HG03460 (cell line): Measurements from ENCODE around the gene SLC25A1.
A peak's percentile ranks its signal among the peaks of the same experiment; 100 is the strongest.

ENCODE experiments used
- ATAC-seq: cut with Tn5 transposase; IDR thresholded peaks from one replicate; pipeline ENCODE4 v1.9.1; 2021; ENCODE audit not compliant: unreplicated experiment

Gene SLC25A1

DNA sequence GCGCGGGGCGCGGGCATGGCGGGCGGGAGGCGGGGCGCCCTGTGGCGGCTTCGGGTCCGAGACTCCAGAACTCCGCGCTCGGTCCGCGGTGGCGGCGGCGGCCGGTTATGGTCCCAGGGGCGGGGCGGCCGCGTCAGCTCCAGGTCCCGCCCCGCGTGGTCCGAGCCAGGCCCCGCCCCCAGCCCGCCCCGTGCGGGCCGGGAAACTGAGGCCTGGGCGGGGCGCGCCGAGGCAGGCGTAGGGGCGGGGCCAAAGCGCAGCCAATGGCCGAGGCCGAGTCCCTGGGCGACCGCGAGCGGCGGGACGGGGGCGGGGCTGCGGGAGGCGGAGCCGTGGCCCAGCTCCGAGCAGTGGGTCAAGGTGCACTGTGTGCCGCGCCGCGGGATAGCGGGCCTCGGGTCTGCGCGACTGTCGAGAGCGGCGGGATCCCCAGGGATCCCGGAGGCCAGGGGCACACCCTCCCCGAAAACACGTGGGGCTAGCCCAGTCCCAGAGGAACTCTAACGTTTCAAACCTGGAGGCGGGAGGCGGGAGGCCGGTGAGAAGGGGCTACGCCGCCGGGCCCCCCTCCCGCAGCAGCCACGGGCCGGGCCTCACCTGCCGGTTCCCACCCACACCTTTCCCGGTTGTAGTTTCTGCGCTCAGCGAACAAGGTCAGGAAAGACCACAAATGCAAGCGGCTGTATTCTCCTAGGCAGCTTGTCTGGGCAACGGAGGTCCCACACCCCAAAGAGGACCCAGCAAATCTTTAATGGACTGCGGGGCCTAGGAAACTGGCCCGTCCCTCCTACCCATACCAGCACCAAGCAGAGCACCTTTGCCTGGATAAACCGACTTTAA lies at the start of gene SLC25A1:
TSS of gene SLC25A1 (minus strand) at position 80 of the 840 bp plus-strand sequence. CDS start at position 17, 63 bp downstream.
- ATAC-seq = peak; percentile 66

- no peak for ATAC-seq
These were observed 49.6 kb upstream of the SLC25A1 start for GRCh38 chr22:19228179-19228578.

DNA sequence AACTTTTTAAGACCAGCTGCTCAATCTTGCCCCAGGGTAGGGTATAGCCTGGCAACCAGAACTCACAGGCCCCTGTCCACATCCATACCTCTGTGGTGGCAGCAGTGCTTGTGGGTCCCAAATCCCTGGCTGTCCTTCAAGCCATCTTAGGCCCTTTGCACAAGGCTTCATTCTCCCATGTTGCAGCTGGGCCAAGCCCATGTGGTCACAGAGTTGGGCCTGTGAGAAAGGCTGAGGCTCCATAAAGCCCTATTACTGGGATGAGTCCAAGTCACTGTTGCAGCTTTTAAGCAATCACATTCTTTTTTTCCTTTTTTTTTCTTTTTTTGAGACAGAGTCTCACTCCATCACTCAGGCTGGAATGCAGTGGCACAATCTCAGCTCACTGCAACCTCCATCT lies 47.9 kb upstream of the SLC25A1 start:
- no peak for ATAC-seq

GRCh38 chr22:19225560-19225959 lies 47.0 kb upstream of the SLC25A1 start:
- no peak for ATAC-seq

GRCh38 chr22:19224985-19225384 lies 46.4 kb upstream of the SLC25A1 start:
- ATAC-seq = no peak

- no peak for ATAC-seq
These were observed 46.0 kb upstream of the SLC25A1 start for GRCh38 chr22:19224557-19224956.

DNA sequence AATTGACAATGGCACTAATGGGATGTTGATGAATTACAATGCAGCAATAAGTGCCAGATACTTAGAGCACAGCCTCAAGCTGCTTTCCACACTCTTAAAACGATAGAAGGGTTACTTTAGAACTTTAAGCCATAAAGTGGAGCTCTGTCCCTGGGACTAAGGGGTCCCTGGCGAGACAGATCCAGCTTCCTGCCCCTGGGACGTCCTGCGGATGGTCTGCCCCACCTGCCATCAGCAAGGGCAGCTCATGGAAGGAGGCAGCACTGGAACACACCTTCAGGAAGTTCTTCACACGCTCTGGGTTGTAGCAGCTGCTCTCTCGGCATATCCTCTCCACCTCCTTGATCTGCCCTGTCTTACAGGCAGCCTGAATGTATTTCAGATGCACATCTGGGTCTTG lies 45.1 kb upstream of the SLC25A1 start:
- ATAC-seq = no peak

- no peak for ATAC-seq
These were observed 44.6 kb upstream of the SLC25A1 start for GRCh38 chr22:19223110-19223509.

GRCh38 chr22:19222242-19223005 lies 43.9 kb upstream of the SLC25A1 start:
- ATAC-seq = no peak

DNA sequence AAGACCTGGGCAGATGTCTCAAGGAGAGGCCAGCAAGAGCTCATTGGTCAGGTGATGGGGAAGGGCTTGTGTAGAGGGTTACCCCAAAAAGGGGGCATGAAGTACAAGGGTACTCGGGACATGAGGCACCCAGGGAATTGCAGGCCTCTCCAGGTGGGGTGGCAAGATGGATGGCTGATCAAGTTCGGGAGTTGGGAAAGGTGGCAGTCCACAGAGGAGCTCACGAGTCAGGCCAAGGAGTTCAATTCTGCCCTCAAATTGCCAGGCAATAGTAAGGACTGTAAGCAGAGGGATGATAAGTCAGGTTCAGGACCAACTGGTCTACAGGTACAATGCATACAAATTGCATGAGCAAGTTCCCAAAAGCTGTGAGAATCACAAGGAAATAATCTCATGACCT lies 42.3 kb upstream of the SLC25A1 start:
- no peak for ATAC-seq

- ATAC-seq = no peak
These were observed 40.2 kb upstream of the SLC25A1 start for GRCh38 chr22:19218541-19219233.

- ATAC-seq = no peak
These were observed 38.0 kb upstream of the SLC25A1 start for GRCh38 chr22:19216579-19216978.

- ATAC-seq = no peak
These were observed 36.8 kb upstream of the SLC25A1 start for GRCh38 chr22:19215360-19215759.

- ATAC-seq = no peak
These were observed 35.5 kb upstream of the SLC25A1 start for GRCh38 chr22:19214078-19214473.

GRCh38 chr22:19213442-19214077 lies 35.0 kb upstream of the SLC25A1 start:
- no peak for ATAC-seq

DNA sequence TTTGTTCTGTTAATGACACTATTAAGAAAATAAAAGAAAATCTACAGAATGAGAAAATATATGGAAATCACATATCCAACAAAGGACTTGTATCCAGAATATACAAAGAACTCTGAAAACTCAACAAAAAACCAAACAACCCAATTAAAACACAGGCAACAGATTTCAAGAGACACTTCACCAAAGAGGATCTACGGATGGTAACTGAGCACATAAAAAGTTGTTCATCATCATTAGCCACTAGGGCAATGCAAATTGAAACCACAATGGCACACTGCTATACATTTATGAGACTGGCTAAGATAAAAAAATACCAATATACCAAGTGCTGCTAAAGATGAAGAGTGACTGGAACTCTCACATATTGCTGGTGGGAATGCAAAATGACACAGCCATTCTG lies 34.5 kb upstream of the SLC25A1 start:
- no peak for ATAC-seq

DNA sequence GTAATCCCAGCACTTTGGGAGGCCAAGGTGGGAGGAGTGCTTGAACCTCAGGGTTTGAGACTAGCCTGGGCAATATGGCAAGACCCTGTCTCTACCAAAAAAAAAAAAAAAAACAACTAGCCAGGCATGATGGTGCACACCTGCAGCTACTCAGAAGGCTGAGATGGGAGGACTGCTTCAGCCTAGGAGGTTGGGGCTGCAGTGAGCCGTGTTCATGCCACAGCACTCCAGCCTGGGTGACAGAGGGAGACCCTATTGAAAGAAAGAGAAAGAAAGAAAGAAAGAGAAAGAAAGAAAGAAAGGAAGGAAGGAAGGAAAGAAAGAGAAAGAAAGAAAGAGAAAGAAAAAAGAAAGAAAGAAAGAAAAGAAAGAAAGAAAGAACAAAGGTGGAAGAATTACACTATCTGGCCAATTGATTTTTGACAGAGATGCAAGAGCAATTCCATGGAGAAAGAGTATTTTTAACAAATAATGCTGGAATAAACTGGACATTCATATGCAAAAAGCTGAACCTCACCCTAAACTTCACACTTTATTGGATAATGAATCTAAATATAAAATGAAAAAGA lies 33.9 kb upstream of the SLC25A1 start:
- no peak for ATAC-seq

GRCh38 chr22:19210188-19210587 lies 31.7 kb upstream of the SLC25A1 start:
- ATAC-seq = no peak

- no peak for ATAC-seq
These were observed 29.8 kb upstream of the SLC25A1 start for GRCh38 chr22:19208287-19208847.

DNA sequence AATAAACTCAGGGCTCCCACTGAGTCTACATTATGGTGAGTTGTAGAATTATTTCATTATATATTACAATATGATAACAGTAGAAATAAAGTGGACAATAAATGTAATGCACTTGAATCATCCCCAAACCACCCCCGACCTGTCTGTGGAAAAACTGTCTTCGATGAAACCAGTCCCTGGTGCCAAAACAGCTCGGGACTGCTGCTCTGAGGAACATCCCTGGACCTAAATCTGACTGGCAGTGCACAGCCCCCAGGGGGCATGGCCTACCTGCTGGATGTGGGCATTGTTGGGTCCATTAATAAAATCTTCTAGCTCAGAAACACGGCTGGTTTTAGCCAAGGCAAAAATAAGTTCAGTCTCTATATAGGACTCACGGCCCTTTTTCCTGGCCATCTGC lies 29.3 kb upstream of the SLC25A1 start:
- ATAC-seq = no peak
